HL-60 (cell line): Measurements from ENCODE around the gene KCTD8.

Experiments used
- DNase-seq, 2 experiments: peaks; one replicate each; pipeline ENCODE4 v3.0.0-alpha.2; 2010 to 2020; ENCODE audit warnings: low read depth in 1 of 2, low spot score in 1 of 2
- H3K27ac ChIP-seq: fragments of 250-450 bp; sonication (Bioruptor Pico); replicated peaks from 2 replicates; pipeline ENCODE4 v1.5.1; 2020; ENCODE audit warnings: mild to moderate bottlenecking, moderate library complexity
- H3K27me3 ChIP-seq: fragments of 250-450 bp; sonication (Bioruptor Pico); 2 replicates; pipeline ENCODE4 v1.5.1; 2021; ENCODE audit warnings: mild to moderate bottlenecking, moderate library complexity; ENCODE audit not compliant: insufficient read depth, poor library complexity, severe bottlenecking
- H3K4me3 ChIP-seq: replicated peaks from 2 replicates; pipeline ENCODE4 v1.5.1; 2011; ENCODE audit warnings: mild to moderate bottlenecking, control low read depth, low read length; ENCODE audit not compliant: insufficient read depth
- GABPA ChIP-seq: IDR thresholded peaks from 2 replicates; pipeline ENCODE4 v1.6.1; 2012; ENCODE audit warnings: low read depth
- POLR2AphosphoS5 ChIP-seq: IDR thresholded peaks from 2 replicates; pipeline ENCODE4 v1.6.1; 2012; ENCODE audit warnings: low read depth
- SPI1 ChIP-seq: IDR thresholded peaks from 2 replicates; pipeline ENCODE4 v1.6.1; 2012; ENCODE audit warnings: low read depth, mild to moderate bottlenecking, borderline replicate concordance
- TF ChIP-seq, protein P1 (sequence below): IDR thresholded peaks from one replicate; pipeline ENCODE4 v1.5.1; 2011; ENCODE audit warnings: low read length, control low read depth, inconsistent platforms; ENCODE audit not compliant: insufficient read depth
- TF ChIP-seq, protein P2 (sequence below): IDR thresholded peaks from 2 replicates; pipeline ENCODE4 v1.6.1; 2012; ENCODE audit warnings: low read depth; ENCODE audit not compliant: insufficient replicate concordance

Gene KCTD8

DNA sequence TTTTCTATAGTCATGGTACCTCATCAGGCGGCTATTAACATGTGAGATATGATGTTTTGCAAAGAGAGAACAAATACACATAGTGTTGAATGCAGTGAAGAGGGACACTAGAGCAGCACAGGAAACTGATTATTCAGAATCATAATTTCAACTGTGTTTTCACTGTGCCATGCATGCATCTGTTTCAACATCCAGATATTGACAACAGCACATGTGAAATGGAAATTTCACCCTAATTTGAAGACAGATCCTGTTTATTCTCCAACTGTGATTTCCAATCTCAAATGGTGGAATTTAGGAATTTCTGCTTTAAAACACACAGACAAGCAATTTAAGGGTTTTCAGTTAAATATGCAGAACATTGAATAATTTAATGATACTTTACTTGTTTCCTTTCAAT lies 288.6 kb downstream of the KCTD8 start:
- no peak overlapping the region for H3K27ac ChIP-seq
- H3K27me3 ChIP-seq, result no peaks in the 10 kb centered on the region
- DNase-seq, result no peak
- H3K4me3 ChIP-seq, result no peak overlapping the region
- no peak for TF ChIP-seq SPI1
- TF ChIP-seq, protein P1, sequence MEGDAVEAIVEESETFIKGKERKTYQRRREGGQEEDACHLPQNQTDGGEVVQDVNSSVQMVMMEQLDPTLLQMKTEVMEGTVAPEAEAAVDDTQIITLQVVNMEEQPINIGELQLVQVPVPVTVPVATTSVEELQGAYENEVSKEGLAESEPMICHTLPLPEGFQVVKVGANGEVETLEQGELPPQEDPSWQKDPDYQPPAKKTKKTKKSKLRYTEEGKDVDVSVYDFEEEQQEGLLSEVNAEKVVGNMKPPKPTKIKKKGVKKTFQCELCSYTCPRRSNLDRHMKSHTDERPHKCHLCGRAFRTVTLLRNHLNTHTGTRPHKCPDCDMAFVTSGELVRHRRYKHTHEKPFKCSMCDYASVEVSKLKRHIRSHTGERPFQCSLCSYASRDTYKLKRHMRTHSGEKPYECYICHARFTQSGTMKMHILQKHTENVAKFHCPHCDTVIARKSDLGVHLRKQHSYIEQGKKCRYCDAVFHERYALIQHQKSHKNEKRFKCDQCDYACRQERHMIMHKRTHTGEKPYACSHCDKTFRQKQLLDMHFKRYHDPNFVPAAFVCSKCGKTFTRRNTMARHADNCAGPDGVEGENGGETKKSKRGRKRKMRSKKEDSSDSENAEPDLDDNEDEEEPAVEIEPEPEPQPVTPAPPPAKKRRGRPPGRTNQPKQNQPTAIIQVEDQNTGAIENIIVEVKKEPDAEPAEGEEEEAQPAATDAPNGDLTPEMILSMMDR, result no peak
- TF ChIP-seq GABPA, result no peak
- no peak for TF ChIP-seq POLR2AphosphoS5
- TF ChIP-seq, protein P2, sequence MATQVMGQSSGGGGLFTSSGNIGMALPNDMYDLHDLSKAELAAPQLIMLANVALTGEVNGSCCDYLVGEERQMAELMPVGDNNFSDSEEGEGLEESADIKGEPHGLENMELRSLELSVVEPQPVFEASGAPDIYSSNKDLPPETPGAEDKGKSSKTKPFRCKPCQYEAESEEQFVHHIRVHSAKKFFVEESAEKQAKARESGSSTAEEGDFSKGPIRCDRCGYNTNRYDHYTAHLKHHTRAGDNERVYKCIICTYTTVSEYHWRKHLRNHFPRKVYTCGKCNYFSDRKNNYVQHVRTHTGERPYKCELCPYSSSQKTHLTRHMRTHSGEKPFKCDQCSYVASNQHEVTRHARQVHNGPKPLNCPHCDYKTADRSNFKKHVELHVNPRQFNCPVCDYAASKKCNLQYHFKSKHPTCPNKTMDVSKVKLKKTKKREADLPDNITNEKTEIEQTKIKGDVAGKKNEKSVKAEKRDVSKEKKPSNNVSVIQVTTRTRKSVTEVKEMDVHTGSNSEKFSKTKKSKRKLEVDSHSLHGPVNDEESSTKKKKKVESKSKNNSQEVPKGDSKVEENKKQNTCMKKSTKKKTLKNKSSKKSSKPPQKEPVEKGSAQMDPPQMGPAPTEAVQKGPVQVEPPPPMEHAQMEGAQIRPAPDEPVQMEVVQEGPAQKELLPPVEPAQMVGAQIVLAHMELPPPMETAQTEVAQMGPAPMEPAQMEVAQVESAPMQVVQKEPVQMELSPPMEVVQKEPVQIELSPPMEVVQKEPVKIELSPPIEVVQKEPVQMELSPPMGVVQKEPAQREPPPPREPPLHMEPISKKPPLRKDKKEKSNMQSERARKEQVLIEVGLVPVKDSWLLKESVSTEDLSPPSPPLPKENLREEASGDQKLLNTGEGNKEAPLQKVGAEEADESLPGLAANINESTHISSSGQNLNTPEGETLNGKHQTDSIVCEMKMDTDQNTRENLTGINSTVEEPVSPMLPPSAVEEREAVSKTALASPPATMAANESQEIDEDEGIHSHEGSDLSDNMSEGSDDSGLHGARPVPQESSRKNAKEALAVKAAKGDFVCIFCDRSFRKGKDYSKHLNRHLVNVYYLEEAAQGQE, result no peak

DNA sequence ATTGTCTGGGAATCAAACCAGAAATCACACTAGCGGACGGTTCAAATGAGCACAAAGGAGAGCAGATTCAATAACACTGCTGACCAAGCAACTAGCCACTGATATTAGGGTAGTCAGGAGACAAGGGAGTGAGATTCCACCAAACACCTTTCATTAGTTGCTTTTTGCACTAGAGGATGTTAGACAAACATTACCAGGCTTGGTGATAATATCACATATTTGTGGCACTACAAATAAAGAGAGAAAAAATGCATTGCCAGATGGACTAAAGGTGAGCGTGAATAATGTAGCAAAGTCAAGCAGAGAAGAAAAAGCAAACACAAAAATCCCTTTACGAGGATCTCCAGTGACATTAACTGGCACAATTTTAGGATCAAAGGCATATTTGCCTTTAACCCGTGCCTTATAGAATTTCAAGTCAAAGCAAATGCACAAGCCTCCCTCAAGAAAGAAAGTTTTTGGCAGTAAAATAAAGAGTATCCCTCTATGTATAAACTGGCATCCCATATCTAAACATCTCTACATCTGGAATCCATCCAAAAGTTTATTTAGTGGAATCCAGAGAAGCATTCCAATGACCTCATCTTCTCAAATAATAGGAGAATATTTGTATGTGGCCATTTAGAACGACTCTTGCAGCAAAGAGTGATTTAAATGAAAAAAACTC lies 290.9 kb downstream of the KCTD8 start:
- TF ChIP-seq SPI1 (no peak), POLR2AphosphoS5 (no peak)
- TF ChIP-seq, protein P1, result no peak
- TF ChIP-seq, protein P2, result no peak
- no peak overlapping the region for H3K27ac ChIP-seq
- H3K27me3 ChIP-seq, result no peaks in the 10 kb centered on the region
- no peak overlapping the region for H3K4me3 ChIP-seq
- no peak for DNase-seq

DNA sequence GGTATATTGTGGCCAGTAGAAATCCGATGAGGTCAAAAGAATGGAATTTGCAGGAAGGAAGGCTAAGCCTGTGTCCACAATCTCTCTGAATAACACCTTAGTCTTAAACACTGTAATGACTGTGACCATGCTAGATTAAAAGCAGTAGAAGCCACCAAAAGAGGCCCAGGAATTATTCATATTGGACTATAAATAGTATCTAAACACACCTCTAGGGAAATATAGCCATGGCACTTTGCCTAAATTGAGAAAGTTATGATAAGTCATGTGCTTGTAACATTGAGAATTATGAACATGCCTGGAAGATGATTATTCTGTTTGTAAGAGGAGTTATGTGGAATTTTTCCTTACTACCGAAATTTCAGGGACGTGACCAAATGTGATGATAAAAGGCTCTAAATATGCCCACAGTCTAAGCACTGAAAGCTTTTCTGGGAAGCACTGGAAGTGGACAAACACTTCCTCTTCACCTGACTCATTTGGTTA lies 298.5 kb downstream of the KCTD8 start:
- Histone ChIP-seq H3K27me3 (no peaks in the 10 kb centered on the region), H3K27ac (no peak overlapping the region), H3K4me3 (no peak overlapping the region)
- TF ChIP-seq GABPA, result no peak
- TF ChIP-seq, protein P1, result no peak
- TF ChIP-seq, protein P2, result no peak
- no peak for TF ChIP-seq POLR2AphosphoS5
- TF ChIP-seq SPI1, result no peak
- DNase-seq, result no peak
